ENCODE data around the gene ST6GAL1.
"Not testable (repeated sequence)": the region's sequence is repeated elsewhere in the genome, so short reads cannot be mapped to it uniquely, and the experiment has no call there.

ST6GAL1 gene

DNA sequence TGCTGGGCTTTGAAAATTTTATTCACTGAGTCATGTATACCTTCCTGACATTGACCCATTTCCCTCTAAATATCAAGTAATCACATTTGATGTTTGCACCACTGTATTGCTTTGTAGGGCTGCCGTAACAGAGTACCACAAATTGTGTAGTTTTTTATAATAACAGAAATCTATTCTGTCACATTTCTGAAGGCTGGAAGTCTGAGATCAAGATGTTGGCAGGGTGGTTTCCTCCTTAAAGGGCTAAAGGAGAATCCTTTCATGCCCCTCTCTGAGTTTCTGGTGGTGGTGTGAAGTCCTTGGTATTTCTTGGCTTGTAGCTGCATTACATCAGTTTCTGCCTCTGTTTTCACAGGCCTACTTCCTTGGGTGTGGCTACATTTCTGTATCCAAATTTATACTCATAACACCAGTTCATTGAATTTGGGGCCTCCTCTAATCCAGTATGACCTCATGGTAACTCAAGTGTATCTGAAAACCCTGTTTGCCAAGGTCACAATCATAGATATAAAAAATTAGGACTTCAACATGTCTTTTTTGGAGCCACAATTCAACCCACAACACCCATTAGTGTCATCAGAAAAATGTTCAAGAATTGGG is 29.1 kb upstream of the ST6GAL1 start:
- Histone ChIP-seq H3K27me3 (ENCODE audit: insufficient read depth, low read depth, severe bottlenecking) (no peaks in the 10 kb centered on the region), H3K9me3 (ENCODE audit: severe bottlenecking) (no peaks in the 10 kb centered on the region), H3K27ac (no peak overlapping the region), H3K36me3 (no peaks in the 10 kb centered on the region), H3K4me3 (ENCODE audit: low read depth, low read length) (no peak overlapping the region)
- DNase-seq: no peak
- TF ChIP-seq, protein P1, sequence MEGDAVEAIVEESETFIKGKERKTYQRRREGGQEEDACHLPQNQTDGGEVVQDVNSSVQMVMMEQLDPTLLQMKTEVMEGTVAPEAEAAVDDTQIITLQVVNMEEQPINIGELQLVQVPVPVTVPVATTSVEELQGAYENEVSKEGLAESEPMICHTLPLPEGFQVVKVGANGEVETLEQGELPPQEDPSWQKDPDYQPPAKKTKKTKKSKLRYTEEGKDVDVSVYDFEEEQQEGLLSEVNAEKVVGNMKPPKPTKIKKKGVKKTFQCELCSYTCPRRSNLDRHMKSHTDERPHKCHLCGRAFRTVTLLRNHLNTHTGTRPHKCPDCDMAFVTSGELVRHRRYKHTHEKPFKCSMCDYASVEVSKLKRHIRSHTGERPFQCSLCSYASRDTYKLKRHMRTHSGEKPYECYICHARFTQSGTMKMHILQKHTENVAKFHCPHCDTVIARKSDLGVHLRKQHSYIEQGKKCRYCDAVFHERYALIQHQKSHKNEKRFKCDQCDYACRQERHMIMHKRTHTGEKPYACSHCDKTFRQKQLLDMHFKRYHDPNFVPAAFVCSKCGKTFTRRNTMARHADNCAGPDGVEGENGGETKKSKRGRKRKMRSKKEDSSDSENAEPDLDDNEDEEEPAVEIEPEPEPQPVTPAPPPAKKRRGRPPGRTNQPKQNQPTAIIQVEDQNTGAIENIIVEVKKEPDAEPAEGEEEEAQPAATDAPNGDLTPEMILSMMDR (IDR thresholded peaks at IDR 0.05; ENCODE audit: low read depth, low read length): no peak

DNA sequence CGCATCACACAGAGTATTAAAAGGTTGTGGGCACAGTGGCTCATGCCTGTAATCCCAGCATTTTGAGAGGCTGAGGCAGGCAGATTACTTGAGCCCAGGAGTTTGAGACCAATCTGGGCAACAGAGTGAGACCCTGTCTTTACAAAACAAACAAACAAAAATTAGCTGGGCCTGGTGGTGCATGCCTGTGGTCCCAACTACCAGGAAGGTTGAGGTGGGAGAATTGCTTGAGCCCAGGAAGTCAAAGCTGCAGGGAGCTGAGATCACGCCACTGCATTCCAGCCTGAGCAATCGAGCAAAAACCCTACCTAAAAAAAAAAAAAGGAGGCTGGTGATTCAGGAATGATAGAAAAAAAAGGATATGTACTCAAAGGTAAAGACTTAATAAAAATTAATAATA is 28.2 kb upstream of the ST6GAL1 start:
- no peaks in the 10 kb centered on the region for H3K27me3 ChIP-seq (ENCODE audit: insufficient read depth, low read depth, severe bottlenecking)
- no peaks in the 10 kb centered on the region for H3K9me3 ChIP-seq (ENCODE audit: severe bottlenecking)
- H3K4me3 ChIP-seq (ENCODE audit: low read depth, low read length): no peak overlapping the region
- H3K36me3 ChIP-seq: no peaks in the 10 kb centered on the region
- no peak for DNase-seq
- H3K27ac ChIP-seq: no peak overlapping the region
- TF ChIP-seq, protein P1 (IDR thresholded peaks at IDR 0.05; ENCODE audit: low read depth, low read length): no peak

DNA sequence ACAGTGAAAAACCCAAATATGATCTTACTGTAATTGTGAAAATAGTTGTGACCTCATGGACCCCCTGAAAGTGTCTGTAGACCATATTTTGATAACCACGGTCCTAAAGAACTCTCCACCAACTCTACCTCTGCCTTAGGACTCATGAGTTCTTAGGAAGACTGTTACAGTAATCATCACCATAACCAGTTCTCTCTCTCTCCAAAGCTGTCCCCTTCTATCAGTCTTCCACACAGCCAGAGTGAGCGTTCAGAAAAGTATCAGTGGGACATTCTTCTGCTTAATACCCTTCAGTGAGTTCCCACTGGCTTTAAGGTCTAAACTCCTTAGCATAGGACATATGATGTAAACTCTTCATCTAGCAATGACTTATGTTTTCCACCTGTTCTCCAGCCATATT is 27.6 kb upstream of the ST6GAL1 start:
- TF ChIP-seq, protein P1 (IDR thresholded peaks at IDR 0.05; ENCODE audit: low read depth, low read length): no peak
- H3K4me3 ChIP-seq (ENCODE audit: low read depth, low read length): no peak overlapping the region

DNA sequence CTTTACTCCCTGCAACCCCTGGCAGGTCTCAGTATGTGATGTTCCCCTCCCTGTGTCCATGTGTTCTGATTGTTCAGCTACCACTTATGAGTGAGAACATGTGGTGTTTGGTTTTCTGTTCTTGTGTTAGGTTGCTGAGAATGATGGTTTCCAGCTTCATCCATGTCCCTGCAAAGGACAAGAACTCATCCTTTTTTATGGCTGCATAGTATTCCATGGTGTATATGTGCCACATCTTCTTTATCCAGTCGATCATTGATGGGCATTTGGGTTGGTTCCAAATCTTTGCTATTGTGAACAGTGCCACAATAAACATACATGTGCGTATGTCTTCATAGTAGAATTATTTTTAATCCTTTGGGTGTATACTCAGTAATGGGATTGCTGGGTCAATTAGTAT is 26.6 kb upstream of the ST6GAL1 start:
- not testable (repeated sequence) for H3K36me3 ChIP-seq; H3K9me3 ChIP-seq (ENCODE audit: severe bottlenecking); H3K27ac ChIP-seq; H3K27me3 ChIP-seq (ENCODE audit: insufficient read depth, low read depth, severe bottlenecking); H3K4me3 ChIP-seq (ENCODE audit: low read depth, low read length); DNase-seq

More for the DNA sequence above, 27.6 kb upstream of the ST6GAL1 start:
- H3K36me3 ChIP-seq: no peaks in the 10 kb centered on the region
- no peaks in the 10 kb centered on the region for H3K27me3 ChIP-seq (ENCODE audit: insufficient read depth, low read depth, severe bottlenecking)
- no peak overlapping the region for H3K27ac ChIP-seq
- DNase-seq: no peak
- H3K9me3 ChIP-seq (ENCODE audit: severe bottlenecking): no peaks in the 10 kb centered on the region

DNA sequence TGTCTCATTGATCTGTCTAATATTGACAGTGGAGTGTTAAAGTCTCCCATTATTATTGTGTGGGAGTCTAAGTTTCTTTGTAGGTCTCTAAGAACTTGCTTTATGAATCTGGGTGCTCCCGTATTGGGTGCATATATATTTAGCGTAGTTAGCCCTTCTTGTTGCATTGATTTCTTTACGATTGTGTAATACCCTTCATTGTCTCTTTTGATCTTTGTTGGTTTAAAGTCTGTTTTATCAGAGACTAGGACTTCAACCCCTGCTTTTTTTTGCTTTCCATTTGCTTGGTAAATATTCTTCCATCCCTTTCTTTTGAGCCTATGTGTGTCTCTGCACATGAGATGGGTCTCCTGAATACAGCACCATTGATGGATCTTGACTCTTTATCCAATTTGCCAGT is 23.3 kb upstream of the ST6GAL1 start:
- not testable (repeated sequence) for H3K4me3 ChIP-seq (ENCODE audit: low read depth, low read length); H3K27ac ChIP-seq; H3K27me3 ChIP-seq (ENCODE audit: insufficient read depth, low read depth, severe bottlenecking); DNase-seq; H3K9me3 ChIP-seq (ENCODE audit: severe bottlenecking); H3K36me3 ChIP-seq

DNA sequence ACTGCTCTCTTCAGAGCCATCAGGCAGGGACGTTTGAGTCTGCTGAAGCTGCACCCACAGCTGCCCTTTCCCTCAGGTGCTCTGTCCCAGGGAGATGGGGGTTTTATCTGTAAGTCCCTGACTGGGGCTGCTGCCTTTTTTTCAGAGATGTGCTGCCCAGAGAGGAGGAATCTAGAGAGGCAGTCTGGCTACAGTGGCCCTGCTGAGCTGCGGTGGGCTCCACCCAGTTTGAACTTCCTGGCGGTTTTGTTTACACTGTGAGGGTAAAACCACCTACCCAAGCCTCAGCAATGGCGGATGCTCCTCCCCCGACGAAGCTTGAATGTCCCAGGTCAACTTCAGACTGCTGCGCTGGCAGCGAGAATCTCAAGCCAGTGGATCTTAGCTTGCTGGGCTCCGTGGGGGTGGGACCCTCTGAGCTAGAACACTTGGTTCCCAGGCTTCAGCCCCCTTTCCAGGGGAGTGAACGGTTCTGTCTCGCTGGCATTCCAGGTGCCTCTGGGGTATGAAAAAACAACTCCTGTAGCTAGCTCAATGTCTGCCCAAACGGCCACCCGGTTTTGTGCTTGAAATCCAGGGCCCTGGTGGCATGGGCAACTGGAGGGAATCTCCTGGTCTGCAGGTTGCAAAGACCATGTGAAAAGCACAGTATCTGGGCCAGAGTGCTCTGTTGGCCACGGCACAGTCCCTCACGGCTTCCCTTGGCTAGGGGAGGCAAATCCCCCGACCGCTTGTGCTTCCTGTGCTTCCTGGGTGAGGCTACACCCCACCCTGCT is 21.1 kb upstream of the ST6GAL1 start:
- H3K27ac ChIP-seq: no peak overlapping the region
- no peak for DNase-seq
- TF ChIP-seq, protein P1 (IDR thresholded peaks at IDR 0.05; ENCODE audit: low read depth, low read length): no peak
- H3K36me3 ChIP-seq: no peaks in the 10 kb centered on the region
- no peaks in the 10 kb centered on the region for H3K9me3 ChIP-seq (ENCODE audit: severe bottlenecking)
- no peaks in the 10 kb centered on the region for H3K27me3 ChIP-seq (ENCODE audit: insufficient read depth, low read depth, severe bottlenecking)
- H3K4me3 ChIP-seq (ENCODE audit: low read depth, low read length): no peak overlapping the region

Data from WERI-Rb-1 (cell line).